ENCODE data around the gene HRH2.

HRH2 gene

DNA sequence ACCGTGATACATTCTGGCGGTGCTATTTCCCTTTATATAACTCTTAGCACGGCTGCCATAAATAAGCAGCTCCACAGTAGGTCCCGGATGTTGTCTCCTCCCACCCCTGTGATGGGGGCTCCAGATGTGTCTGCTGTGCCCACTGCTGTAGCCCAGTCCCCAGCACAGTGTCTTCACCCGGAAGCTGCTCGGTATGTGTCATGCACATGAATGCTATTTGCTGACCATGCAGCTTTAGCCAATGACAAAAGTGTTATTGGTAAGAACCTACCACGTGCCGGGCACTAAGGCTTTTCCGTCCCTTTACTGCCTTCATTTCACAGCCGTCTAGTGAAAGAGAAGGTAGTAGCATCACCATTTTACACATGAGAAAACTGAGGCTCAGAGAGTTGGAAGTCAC lies 20.2 kb downstream of the HRH2 start:
- no peak overlapping the region for H3K27ac ChIP-seq
- TF ChIP-seq, protein P1, sequence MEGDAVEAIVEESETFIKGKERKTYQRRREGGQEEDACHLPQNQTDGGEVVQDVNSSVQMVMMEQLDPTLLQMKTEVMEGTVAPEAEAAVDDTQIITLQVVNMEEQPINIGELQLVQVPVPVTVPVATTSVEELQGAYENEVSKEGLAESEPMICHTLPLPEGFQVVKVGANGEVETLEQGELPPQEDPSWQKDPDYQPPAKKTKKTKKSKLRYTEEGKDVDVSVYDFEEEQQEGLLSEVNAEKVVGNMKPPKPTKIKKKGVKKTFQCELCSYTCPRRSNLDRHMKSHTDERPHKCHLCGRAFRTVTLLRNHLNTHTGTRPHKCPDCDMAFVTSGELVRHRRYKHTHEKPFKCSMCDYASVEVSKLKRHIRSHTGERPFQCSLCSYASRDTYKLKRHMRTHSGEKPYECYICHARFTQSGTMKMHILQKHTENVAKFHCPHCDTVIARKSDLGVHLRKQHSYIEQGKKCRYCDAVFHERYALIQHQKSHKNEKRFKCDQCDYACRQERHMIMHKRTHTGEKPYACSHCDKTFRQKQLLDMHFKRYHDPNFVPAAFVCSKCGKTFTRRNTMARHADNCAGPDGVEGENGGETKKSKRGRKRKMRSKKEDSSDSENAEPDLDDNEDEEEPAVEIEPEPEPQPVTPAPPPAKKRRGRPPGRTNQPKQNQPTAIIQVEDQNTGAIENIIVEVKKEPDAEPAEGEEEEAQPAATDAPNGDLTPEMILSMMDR (conservative IDR thresholded peaks at IDR 0.05): no peak

DNA sequence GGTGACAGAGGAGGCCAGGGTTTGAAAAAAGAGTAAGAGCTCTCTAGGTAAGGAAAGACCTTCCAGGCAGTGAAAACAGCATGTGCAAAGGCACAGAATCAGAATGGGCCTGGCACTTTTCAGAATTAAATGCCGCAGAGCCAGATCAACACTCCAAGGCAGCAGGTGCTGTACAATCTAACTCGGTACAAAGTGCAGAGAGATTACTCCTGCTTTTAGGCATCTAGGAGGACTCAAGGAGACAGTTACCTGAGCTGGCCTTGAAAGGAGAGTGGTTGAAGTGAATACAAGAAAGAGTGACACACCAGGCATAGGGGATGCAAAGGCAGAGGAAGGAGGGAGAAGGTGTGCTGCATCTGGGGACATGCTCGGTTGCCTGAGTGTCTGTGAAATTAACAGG lies 21.5 kb downstream of the HRH2 start:
- H3K27ac ChIP-seq: no peak overlapping the region
- TF ChIP-seq, protein P1 (conservative IDR thresholded peaks at IDR 0.05): no peak

DNA sequence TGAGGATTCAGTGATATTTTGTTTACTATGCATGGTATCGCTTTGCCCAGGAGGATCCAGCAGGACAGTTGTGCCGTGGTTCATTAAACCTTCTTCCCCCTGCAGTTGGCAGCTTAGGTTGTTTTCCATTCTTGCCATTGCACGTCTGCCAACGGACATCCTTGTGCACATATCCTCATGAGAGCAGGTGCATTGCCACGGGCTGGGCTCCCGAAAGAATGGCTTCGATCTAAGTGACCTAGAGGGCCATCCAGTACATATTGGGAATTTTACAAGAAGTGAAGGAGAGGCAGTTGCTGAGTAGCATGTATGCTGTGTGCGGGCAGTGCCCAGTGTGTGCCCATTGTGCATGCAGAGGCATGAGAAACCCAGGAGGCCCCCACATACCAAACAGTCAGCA lies 22.1 kb downstream of the HRH2 start:
- H3K27ac ChIP-seq: no peak overlapping the region
- TF ChIP-seq, protein P1 (conservative IDR thresholded peaks at IDR 0.05): no peak

DNA sequence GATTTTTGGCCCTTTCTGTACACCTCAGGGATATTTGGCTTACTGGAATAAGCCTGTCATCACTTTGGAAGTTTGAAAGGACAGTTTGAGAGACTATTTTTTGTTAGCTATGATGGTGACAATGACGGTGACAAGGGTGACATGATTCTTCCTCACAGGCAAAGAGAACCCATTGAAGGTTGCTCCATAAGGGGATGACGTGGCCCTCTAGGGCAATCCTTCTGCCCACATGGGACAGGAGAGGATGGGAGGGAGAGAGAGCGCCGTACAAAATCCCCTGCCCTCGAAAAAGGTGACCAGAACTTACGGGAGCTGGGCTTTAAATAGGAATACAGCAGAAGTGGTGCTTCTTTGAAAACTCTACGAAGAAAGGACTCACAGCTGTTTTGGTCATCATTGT lies 22.6 kb downstream of the HRH2 start:
- TF ChIP-seq, protein P1 (conservative IDR thresholded peaks at IDR 0.05): no peak
- no peak overlapping the region for H3K27ac ChIP-seq

DNA sequence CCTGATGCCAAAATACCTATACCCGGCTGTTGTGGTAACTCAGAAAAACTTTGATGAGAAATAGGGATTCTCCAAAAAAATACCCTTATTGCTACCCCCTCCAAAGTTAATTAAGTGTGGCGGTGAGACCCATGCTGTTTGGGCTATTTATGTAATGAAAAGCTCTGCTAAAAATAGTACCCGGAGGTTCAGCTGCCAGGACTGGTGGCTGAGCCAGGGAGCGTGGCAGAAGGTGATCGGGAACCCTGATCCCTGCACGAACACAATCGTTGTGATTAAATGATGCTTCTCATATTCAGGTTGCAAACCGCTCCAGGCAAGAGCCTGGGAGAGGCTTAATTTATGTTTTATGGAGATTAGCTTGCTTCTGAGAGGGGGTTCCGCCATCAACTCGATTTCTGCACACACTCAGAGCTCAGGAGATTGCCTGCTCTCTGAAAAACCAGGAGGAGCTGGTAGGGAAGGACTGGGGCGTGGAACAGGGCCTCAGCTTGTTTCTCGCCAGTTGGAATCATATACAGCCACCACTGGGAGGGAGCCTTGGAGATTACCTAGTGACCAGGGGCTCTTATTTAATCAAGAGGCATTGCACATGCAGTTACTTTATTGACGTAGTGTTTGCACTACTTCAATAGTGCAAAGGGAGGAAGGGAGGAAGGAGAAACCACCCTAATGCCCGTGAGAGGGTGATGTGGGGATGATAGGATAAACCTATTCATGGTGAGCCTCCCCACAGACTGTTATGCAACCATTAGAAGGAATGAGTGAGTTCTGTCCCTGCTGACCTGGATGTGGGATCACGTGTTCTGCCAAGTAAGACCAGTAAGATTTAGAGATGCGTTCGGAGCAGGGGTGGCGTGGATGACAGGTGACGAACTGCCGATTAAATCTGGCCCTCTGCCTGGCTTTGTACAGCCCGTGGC lies 23.4 kb downstream of the HRH2 start:
- TF ChIP-seq, protein P1 (conservative IDR thresholded peaks at IDR 0.05): no peak

DNA sequence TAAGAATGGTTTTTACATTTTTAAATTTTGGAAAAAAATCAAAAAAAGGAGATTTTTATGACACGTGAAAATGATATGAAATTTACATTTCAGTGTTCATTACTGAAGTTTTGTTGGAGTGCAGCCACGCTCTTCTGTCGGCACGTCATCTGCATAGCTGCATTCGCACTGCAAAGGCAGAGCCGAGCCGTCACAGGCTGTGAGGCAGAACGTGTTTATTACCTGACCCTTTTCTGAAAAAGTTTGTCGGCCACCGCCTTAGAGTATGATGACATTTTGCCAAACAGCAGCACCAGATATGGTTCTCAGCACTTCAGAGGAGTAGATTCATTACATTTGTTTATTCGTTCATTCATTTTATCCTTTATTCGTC lies 24.1 kb downstream of the HRH2 start:
- TF ChIP-seq, protein P1 (conservative IDR thresholded peaks at IDR 0.05): no peak
- H3K27ac ChIP-seq: no peak overlapping the region

More for the DNA sequence above, 23.4 kb downstream of the HRH2 start:
- H3K27ac ChIP-seq: no peak overlapping the region

DNA sequence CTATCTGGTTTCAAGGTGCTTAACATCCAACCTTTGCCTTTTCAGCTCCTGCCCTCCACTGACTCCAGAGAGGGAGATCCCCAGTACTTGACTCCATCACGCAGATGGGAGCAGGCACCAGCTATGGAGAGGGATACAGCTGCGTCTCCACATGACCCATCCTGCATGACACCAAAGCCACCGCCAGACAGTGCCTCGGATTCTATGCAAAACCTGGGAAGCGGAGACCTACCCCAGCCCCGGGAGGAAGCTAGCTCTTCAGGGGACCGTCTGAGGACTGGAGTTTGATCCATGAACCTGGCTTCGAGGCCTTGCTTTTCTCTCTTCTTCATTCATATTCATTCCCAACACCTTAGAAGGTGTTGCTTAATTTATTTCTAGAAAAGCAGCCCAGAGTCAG lies 24.8 kb downstream of the HRH2 start:
- TF ChIP-seq, protein P1 (conservative IDR thresholded peaks at IDR 0.05): no peak
- H3K27ac ChIP-seq: no peak overlapping the region
